Common myeloid progenitor, CD34-positive (primary cell): ENCODE data around the gene RNF17.
A peak's percentile ranks its signal among the peaks of the same experiment; 100 is the strongest.

Experiments used
- CTCF ChIA-PET: fragments of 350-600 bp; sonication (Branson Sonifier 250); formaldehyde crosslinking; loops from one replicate; lab custom pipeline; 2021; ENCODE audit warnings: antibody characterized with exemption; lab: Charles Lee
- POLR2A ChIA-PET: fragments of 350-600 bp; sonication (Branson Sonifier 250); formaldehyde crosslinking; loops from one replicate; lab custom pipeline; 2021; ENCODE audit warnings: antibody characterized with exemption; lab: Charles Lee
- DNase-seq, 3 donors: peaks; one replicate each; pipeline versions ENCODE4 v3.0.0 to v3.0.0-alpha.2; 2013
- H3K27ac ChIP-seq, 2 experiments: 1 replicate in 1 of 2; 2 replicates in 1 of 2; pipeline ENCODE4 v1.7.0; 2013; ENCODE audit warnings: inconsistent platforms in 2 of 2, low read length in 2 of 2, mild to moderate bottlenecking in 2 of 2, low read depth in 1 of 2, moderate library complexity in 1 of 2; ENCODE audit not compliant: severe bottlenecking in 2 of 2, insufficient read depth in 1 of 2, poor library complexity in 1 of 2
- H3K27me3 ChIP-seq, 5 experiments: replicated peaks in 2 of 5; 1 replicate in 3 of 5; 2 replicates in 2 of 5; pipeline versions ENCODE4 v1.6.1 to v1.7.0; 2013; ENCODE audit warnings: low read length in 4 of 5, mild to moderate bottlenecking in 2 of 5, moderate library complexity in 2 of 5, inconsistent platforms in 1 of 5; ENCODE audit not compliant: insufficient read depth in 5 of 5, control insufficient read depth in 4 of 5
- H3K36me3 ChIP-seq, 4 experiments: 1 replicate in 2 of 4; 2 replicates in 2 of 4; pipeline versions ENCODE4 v1.6.1 to v1.7.0; 2013; ENCODE audit warnings: low read length in 3 of 4, control low read depth in 1 of 4, mild to moderate bottlenecking in 1 of 4; ENCODE audit not compliant: control insufficient read depth in 4 of 4, insufficient read depth in 4 of 4
- H3K4me1 ChIP-seq, 4 experiments: 1 replicate in 3 of 4; 2 replicates in 1 of 4; pipeline versions ENCODE4 v1.6.1 to v1.7.1; 2013; ENCODE audit warnings: low read length in 3 of 4, mild to moderate bottlenecking in 3 of 4, control low read depth in 1 of 4, inconsistent platforms in 1 of 4, moderate library complexity in 1 of 4; ENCODE audit not compliant: control insufficient read depth in 4 of 4, insufficient read depth in 4 of 4; ENCODE audit errors: control extremely low read depth in 1 of 4
- H3K4me3 ChIP-seq, 7 experiments: 1 replicate in 4 of 7; 2 replicates in 3 of 7; pipeline versions ENCODE4 v1.5.1 to v1.7.0; 2013; ENCODE audit warnings: mild to moderate bottlenecking in 7 of 7, low read length in 6 of 7, moderate library complexity in 6 of 7, inconsistent platforms in 2 of 7, low read depth in 2 of 7, control low read depth in 1 of 7; ENCODE audit not compliant: insufficient read depth in 4 of 7, control insufficient read depth in 1 of 7; ENCODE audit errors: extremely low read depth in 1 of 7
- H3K9me3 ChIP-seq, 5 experiments: 1 replicate in 4 of 5; 2 replicates in 1 of 5; pipeline versions ENCODE4 v1.6.1 to v1.7.1; 2013; ENCODE audit warnings: low read length in 4 of 5, mild to moderate bottlenecking in 2 of 5, inconsistent platforms in 1 of 5, low read depth in 1 of 5, moderate library complexity in 1 of 5; ENCODE audit not compliant: control insufficient read depth in 4 of 5, insufficient read depth in 2 of 5; ENCODE audit errors: control extremely low read depth in 1 of 5
- WGBS: methylation state at CpG from one replicate; pipeline ENCODE4 v1.1.5; 2013; ENCODE audit not compliant: insufficient coverage; 5-methylcytosine and 5-hydroxymethylcytosine counted together

RNF17 gene

DNA sequence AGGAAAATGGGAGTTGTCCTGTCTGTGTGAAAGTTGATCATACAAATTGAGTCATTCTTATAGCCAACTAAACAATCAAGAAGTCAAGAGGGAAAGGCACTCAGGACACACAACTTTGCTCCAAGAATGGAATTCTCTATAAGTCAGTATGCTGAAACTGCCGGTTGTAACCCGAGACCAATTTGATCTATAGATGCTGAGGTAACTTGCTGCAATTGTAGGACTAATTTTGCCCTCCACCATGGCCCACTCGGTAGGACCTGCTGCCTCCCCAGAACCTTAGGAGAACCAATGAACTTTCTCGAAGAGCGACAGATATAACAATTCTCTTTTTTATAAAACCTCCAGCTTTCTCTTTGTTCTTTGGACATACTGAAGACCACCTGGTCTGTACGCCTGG lies 157.0 kb downstream of the RNF17 start:
- H3K4me3 ChIP-seq = peak overlapping the region in 1 of 7 experiments; percentile 17
- no peak overlapping the region for H3K27ac ChIP-seq
- no peak for DNase-seq
- no peaks in the 10 kb centered on the region for H3K9me3 ChIP-seq
- 91% methylated on average over 6 of the region's 6 CpGs for WGBS
- ChIA-PET CTCF (no interaction called here), POLR2A (no interaction called here)
- H3K36me3 ChIP-seq = no peaks in the 10 kb centered on the region
- H3K4me1 ChIP-seq = peaks cover 6 to 15% (median 9%) of the 10 kb centered on the region in 4 experiments
- H3K27me3 ChIP-seq = no peaks in the 10 kb centered on the region

DNA sequence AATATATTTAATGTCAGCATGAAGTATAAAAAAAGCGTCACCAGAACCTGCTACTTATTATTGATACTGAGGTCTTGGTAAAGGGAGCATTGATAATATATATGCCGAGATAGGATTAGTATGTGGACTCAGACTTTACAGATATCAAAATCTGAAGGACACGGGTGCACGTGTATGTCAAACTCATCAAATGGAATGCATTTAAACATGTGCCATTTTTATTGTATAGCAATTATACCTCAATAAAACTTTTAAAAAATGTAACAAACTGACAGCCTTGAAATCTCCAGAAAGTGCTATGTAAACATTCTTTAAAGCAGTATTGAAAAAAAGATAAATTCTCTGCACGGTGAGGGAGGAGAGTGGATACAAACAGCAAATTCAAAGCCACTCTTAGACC lies 157.9 kb downstream of the RNF17 start:
- CTCF ChIA-PET = interaction anchor here (0.7 to 1.2 kb wide), 2 partner anchors 9 to 57 kb away, joined by 3 read pairs; no protein-coding TSS in a partner anchor
- no peak for DNase-seq
- no peaks in the 10 kb centered on the region for H3K27me3 ChIP-seq
- 41% methylated on average over 3 of the region's 5 CpGs for WGBS
- H3K4me3 ChIP-seq = peak overlapping the region; percentile 87 to 99 (median 95)
- H3K9me3 ChIP-seq = no peaks in the 10 kb centered on the region
- POLR2A ChIA-PET = interaction anchor here (0.8 kb wide), 1 partner anchor 9 kb away, joined by 3 read pairs; no protein-coding TSS in a partner anchor
- peaks cover 6 to 15% (median 9%) of the 10 kb centered on the region in 4 experiments for H3K4me1 ChIP-seq
- peak overlapping the region in 1 of 2 experiments; percentile 97 for H3K27ac ChIP-seq
- H3K36me3 ChIP-seq = no peaks in the 10 kb centered on the region

DNA sequence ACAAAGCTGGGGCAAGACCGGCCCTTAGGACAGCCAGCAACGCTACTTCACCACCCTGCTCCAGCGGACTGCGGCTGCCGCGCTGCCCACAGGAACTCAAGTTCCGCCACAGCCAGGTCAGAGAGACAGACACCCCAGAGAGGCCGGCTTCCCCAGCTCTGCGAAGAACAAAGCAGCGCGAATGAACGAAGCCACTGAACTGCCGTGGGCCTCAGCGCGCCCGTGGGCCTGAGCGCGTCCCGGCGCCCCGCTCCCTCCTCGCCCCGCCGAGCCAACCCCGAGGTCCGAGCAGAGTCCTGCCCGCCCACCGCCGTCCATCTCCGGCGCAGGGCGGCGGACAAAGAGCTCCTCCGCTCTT lies 158.4 kb downstream of the RNF17 start:
- 0% methylated on average over 26 of the region's 34 CpGs for WGBS
- no peak for DNase-seq
- Histone ChIP-seq H3K27me3 (no peaks in the 10 kb centered on the region), H3K27ac (peak overlapping the region; percentile 90 to 97), H3K4me1 (peaks cover 6 to 15% (median 9%) of the 10 kb centered on the region in 4 experiments), H3K4me3 (peak overlapping the region; percentile 87 to 99 (median 95)), H3K36me3 (no peaks in the 10 kb centered on the region), H3K9me3 (no peaks in the 10 kb centered on the region)
- POLR2A ChIA-PET = interaction anchor here (0.8 kb wide), 1 partner anchor 9 kb away, joined by 3 read pairs; no protein-coding TSS in a partner anchor
- CTCF ChIA-PET = interaction anchor here (0.7 to 1.2 kb wide), 3 partner anchors 10 to 57 kb away, joined by 3 to 4 read pairs (median 3); no protein-coding TSS in a partner anchor

- no peaks in the 10 kb centered on the region for H3K27me3 ChIP-seq
- CTCF ChIA-PET = interaction anchor here (0.7 to 1.2 kb wide), 3 partner anchors 10 to 58 kb away, joined by 3 to 4 read pairs (median 3); no protein-coding TSS in a partner anchor
- POLR2A ChIA-PET = interaction anchor here (0.8 kb wide), 1 partner anchor 10 kb away, joined by 3 read pairs; no protein-coding TSS in a partner anchor
- H3K36me3 ChIP-seq = no peaks in the 10 kb centered on the region
- peaks cover 6 to 15% (median 9%) of the 10 kb centered on the region in 4 experiments for H3K4me1 ChIP-seq
- WGBS = under 1% methylated on average over 56 of the region's 60 CpGs
- DNase-seq = peak; percentile 96 to 98 (median 98)
- peak overlapping the region; percentile 87 to 99 (median 95) for H3K4me3 ChIP-seq
- peak overlapping the region; percentile 90 to 97 for H3K27ac ChIP-seq
- H3K9me3 ChIP-seq = no peaks in the 10 kb centered on the region
These were observed 159.0 kb downstream of the RNF17 start for GRCh38 chr13:24922745-24923591.

DNA sequence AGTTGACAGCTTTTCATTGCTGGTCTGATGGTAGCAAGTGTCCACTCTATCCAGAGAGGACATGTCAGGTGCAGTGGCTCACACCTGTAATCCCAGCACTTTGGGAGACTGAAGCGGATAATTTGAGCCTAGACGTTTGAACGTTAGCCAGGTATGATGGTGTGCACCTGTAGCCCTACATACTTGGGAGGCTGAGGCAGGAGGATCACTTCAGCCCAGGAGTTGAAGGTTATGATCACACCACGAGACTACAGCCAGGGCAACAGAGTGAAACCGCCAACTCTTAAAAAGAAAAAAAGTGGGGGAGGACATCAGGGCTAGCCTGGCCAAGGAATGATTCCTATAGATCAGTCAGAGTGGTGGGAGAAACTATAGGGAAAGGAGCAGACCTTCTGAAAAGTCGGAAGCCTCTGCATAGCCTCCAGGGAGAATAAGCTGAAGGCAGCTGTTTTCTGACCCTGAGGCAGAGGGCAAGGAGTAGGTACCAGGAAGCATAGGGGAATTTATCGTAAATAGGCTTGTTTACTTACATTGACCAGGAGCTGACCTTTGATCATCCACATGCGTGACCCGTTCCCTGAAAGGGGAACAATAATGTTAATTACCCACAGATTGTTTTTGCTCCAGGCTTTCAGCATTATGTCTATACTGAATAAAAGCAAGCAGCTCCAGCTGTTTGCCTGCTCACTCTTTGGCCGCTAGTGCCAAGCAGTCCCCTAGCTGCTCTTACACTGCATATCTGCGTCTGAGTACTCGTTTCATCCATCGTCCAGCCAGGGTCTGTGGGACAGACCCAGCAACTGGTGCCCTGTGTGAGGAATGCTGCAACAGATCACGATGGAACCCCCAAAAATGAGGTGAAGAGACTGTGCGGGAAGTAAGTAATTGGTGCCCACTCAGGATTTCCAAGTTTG lies 161.6 kb downstream of the RNF17 start:
- 97% methylated on average over 14 of the region's 15 CpGs for WGBS
- Histone ChIP-seq H3K4me1 (peaks cover 6 to 15% (median 9%) of the 10 kb centered on the region in 4 experiments), H3K36me3 (no peaks in the 10 kb centered on the region), H3K9me3 (no peaks in the 10 kb centered on the region), H3K4me3 (no peak overlapping the region), H3K27me3 (peaks cover 0 to 5% (median 0%) of the 10 kb centered on the region in 5 experiments), H3K27ac (no peak overlapping the region)
- DNase-seq = no peak
- CTCF ChIA-PET = interaction anchor here (2.7 kb wide), 1 partner anchor 12 kb away, joined by 9 read pairs; no protein-coding TSS in a partner anchor
- POLR2A ChIA-PET = no interaction called here

GRCh38 chr13:24927810-24928404 lies 163.9 kb downstream of the RNF17 start:
- Histone ChIP-seq H3K9me3 (no peaks in the 10 kb centered on the region), H3K4me1 (peaks cover 0 to 10% (median 4%) of the 10 kb centered on the region in 4 experiments), H3K4me3 (no peak overlapping the region), H3K27me3 (peaks cover 0 to 28% (median 2%) of the 10 kb centered on the region in 5 experiments), H3K27ac (no peak overlapping the region), H3K36me3 (no peaks in the 10 kb centered on the region)
- CTCF ChIA-PET = interaction anchor here (2.7 kb wide), 1 partner anchor 10 kb away, joined by 9 read pairs; no protein-coding TSS in a partner anchor
- WGBS = 93% methylated on average over 2 of the region's 4 CpGs
- POLR2A ChIA-PET = interaction anchor here (0.7 kb wide), 1 partner anchor 13 kb away, joined by 3 read pairs; no protein-coding TSS in a partner anchor
- no peak for DNase-seq
